Caco-2 (cell line): ENCODE measurements around the gene OPN1SW. TPM values are rescaled to one million over a fixed set of nuclear protein-coding genes. Genes with fewer than 3 reads are reported as not detected.

ENCODE experiments used
- BruUV-seq: library from RNA; stranded (reverse); fragments of 400-500 nt; replicated peaks from 2 replicates; lab custom pipeline; 2021; lab: Mats Ljungman, UMichigan
- CTCF ChIA-PET: fragments of 300-600 bp; sonication (Branson Sonifier 250); formaldehyde crosslinking; loops from one replicate; lab custom pipeline; 2022; ENCODE audit warnings: antibody characterized with exemption; lab: Charles Lee
- POLR2A ChIA-PET: fragments of 300-600 bp; sonication (Branson Sonifier 250); formaldehyde crosslinking; loops from one replicate; lab custom pipeline; 2022; ENCODE audit warnings: antibody characterized with exemption; lab: Charles Lee
- DNase-seq, 2 experiments: peaks; one replicate each; pipeline versions ENCODE4 v3.0.0 to v3.0.0-alpha.2; 2020 to 2022
- H3K27me3 ChIP-seq: replicated peaks from 2 replicates; pipeline ENCODE4 v1.6.0; 2011; ENCODE audit warnings: low read length; ENCODE audit not compliant: control insufficient read depth, insufficient read depth
- H3K36me3 ChIP-seq: 2 replicates; pipeline ENCODE4 v1.5.1; 2011; ENCODE audit warnings: low read length; ENCODE audit not compliant: control insufficient read depth, insufficient read depth
- H3K4me1 ChIP-seq: fragments of 250-450 bp; sonication (Bioruptor Pico); 2 replicates; pipeline ENCODE4 v1.5.1; 2020; ENCODE audit warnings: mild to moderate bottlenecking
- H3K4me3 ChIP-seq: 2 replicates; pipeline ENCODE4 v1.5.1; 2011; ENCODE audit warnings: low read depth, mild to moderate bottlenecking, control low read depth, low read length
- H3K9me3 ChIP-seq: fragments of 250-450 bp; sonication (Bioruptor Pico); 2 replicates; pipeline ENCODE4 v1.5.1; 2020; ENCODE audit warnings: mild to moderate bottlenecking, moderate library complexity
- H3K27ac Mint-ChIP-seq: one replicate; pipeline ENCODE4 v1.8.0; 2022; ENCODE audit warnings: mixed read lengths; ENCODE audit not compliant: unreplicated experiment
- H3K27me3 Mint-ChIP-seq: one replicate; pipeline ENCODE4 v1.8.0; 2022; ENCODE audit warnings: mixed read lengths; ENCODE audit not compliant: insufficient read depth, unreplicated experiment
- H3K36me3 Mint-ChIP-seq: one replicate; pipeline ENCODE4 v1.8.0; 2022; ENCODE audit warnings: mild to moderate bottlenecking, mixed read lengths; ENCODE audit not compliant: insufficient read depth, unreplicated experiment
- H3K4me1 Mint-ChIP-seq: one replicate; pipeline ENCODE4 v1.8.0; 2022; ENCODE audit warnings: low read depth, mixed read lengths; ENCODE audit not compliant: unreplicated experiment
- H3K4me3 Mint-ChIP-seq: one replicate; pipeline ENCODE4 v1.8.0; 2022; ENCODE audit warnings: mild to moderate bottlenecking, moderate library complexity, mixed read lengths; ENCODE audit not compliant: unreplicated experiment
- H3K9me3 Mint-ChIP-seq: one replicate; pipeline ENCODE4 v1.8.0; 2022; ENCODE audit warnings: mixed read lengths; ENCODE audit not compliant: unreplicated experiment
- intact Hi-C: fragments of 100-400 bp; cut with micrococcal nuclease; formaldehyde crosslinking; loops from one replicate; pipeline ENCODE4 v1.10.0; 2022; ENCODE audit not compliant: unreplicated experiment
- total RNA-seq: library from RNA; stranded (reverse); gene quantifications from 2 replicates; pipeline ENCODE4 v1.2.3, GENCODE V29; 2022
- TF ChIP-seq, protein P1 (sequence below), 2 experiments: fragments of 200-600 bp in 1 of 2; IDR thresholded peaks; 1 replicate in 1 of 2; 2 replicates in 1 of 2; pipeline versions ENCODE4 v1.5.1 to v1.8.0; 2011 to 2022; ENCODE audit warnings: antibody characterized with exemption in 1 of 2, control low read depth in 1 of 2, inconsistent platforms in 1 of 2, low read depth in 1 of 2, low read length in 1 of 2, mild to moderate bottlenecking in 1 of 2, moderate library complexity in 1 of 2; ENCODE audit not compliant: insufficient read depth in 1 of 2, severe bottlenecking in 1 of 2, unreplicated experiment in 1 of 2

Gene OPN1SW
- total RNA-seq, 1 experiment from 2014 or later, result not detected

DNA sequence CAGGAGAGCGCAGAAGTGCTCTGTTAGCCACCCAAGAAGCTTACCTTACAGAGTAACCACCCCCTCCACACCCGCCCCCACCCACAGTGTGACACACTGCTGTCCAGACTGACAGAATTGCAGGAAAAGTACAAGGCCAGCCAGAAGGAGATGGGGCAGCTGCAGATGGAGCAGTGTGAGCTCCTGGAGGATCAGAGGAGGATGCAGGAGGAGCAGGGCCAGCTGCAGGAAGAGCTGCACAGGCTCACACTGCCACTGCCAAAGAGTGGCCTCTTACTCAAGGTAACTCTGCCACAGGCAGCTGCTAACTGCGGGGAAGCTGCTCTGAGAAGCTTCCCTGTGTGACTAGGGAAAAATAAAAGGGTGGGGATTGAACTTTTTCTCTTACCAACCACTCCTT, 33.8 kb upstream of the OPN1SW start:
- no peak for DNase-seq
- Mint-ChIP-seq H3K36me3 (no peaks in the 10 kb centered on the region), H3K27me3 (peaks cover under 1% of the 10 kb centered on the region), H3K4me1 (no peaks in the 10 kb centered on the region), H3K4me3 (no peak overlapping the region), H3K9me3 (no peaks in the 10 kb centered on the region), H3K27ac (no peak overlapping the region)
- ChIA-PET CTCF (no interaction called here), POLR2A (no interaction called here)
- Histone ChIP-seq H3K4me1 (no peaks in the 10 kb centered on the region), H3K27me3 (no peaks in the 10 kb centered on the region), H3K9me3 (no peaks in the 10 kb centered on the region), H3K4me3 (no peak overlapping the region), H3K36me3 (no peaks in the 10 kb centered on the region)
- BruUV-seq, result no TSS peak
- intact Hi-C loops, result no loop called here
- TF ChIP-seq, protein P1, sequence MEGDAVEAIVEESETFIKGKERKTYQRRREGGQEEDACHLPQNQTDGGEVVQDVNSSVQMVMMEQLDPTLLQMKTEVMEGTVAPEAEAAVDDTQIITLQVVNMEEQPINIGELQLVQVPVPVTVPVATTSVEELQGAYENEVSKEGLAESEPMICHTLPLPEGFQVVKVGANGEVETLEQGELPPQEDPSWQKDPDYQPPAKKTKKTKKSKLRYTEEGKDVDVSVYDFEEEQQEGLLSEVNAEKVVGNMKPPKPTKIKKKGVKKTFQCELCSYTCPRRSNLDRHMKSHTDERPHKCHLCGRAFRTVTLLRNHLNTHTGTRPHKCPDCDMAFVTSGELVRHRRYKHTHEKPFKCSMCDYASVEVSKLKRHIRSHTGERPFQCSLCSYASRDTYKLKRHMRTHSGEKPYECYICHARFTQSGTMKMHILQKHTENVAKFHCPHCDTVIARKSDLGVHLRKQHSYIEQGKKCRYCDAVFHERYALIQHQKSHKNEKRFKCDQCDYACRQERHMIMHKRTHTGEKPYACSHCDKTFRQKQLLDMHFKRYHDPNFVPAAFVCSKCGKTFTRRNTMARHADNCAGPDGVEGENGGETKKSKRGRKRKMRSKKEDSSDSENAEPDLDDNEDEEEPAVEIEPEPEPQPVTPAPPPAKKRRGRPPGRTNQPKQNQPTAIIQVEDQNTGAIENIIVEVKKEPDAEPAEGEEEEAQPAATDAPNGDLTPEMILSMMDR (IDR thresholded peaks at IDR 0.05; ENCODE audit: insufficient read depth in 1 of 2, low read depth in 1 of 2, low read length in 1 of 2, severe bottlenecking in 1 of 2, unreplicated experiment in 1 of 2), result no peak

DNA sequence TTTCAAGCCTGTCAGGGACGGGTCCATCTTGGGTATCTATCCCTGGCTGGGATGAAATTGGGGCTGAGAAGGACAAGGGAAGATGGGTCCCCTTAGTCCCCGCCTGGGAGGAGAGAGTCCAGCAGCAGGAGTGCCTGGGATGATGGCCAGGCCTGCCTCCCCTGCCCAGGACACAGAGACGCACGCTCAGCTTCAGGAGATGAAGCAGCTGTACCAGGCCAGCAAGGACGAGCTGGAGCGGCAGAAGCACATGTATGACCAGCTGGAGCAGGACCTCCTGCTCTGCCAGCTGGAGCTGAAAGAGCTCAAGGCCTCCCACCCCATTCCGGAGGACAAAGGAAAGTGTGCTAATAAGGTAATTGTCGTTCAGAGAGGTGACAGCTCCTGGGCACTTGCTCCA, 31.6 kb upstream of the OPN1SW start:
- Mint-ChIP-seq H3K9me3 (no peaks in the 10 kb centered on the region), H3K27me3 (no peaks in the 10 kb centered on the region), H3K4me1 (no peaks in the 10 kb centered on the region), H3K4me3 (no peak overlapping the region), H3K27ac (no peak overlapping the region), H3K36me3 (no peaks in the 10 kb centered on the region)
- BruUV-seq, result no TSS peak
- H3K36me3 ChIP-seq, result no peaks in the 10 kb centered on the region
- TF ChIP-seq, protein P1 (IDR thresholded peaks at IDR 0.05; ENCODE audit: insufficient read depth in 1 of 2, low read depth in 1 of 2, low read length in 1 of 2, severe bottlenecking in 1 of 2, unreplicated experiment in 1 of 2), result no peak
- CTCF ChIA-PET, result no interaction called here
- H3K27me3 ChIP-seq, result no peaks in the 10 kb centered on the region
- intact Hi-C loops, result no loop called here
- POLR2A ChIA-PET, result interaction anchor here (0.6 kb wide), 1 partner anchor 337 kb away, joined by 3 read pairs; no protein-coding TSS in a partner anchor
- H3K4me3 ChIP-seq, result no peak overlapping the region
- DNase-seq, result no peak
- H3K9me3 ChIP-seq, result no peaks in the 10 kb centered on the region
- H3K4me1 ChIP-seq, result no peaks in the 10 kb centered on the region

DNA sequence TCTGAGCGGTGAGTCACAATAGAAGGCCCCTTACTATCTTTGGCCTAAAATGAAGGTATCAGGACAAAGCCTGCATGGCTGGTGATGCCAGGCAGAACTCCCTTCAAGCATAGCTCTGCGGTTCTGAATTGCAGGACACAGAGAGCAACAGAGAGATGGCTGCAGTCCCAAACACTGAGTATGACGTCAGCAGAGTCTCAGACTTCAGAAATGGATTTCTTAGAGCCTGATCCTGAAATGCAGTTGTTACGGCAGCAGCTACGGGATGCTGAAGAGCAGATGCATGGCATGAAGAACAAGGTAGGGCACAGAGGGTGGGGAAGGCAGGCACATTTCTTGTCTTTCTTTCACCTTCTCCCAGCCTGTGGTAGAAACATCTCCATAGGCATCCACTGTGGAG, 29.6 kb upstream of the OPN1SW start:
- Histone ChIP-seq H3K4me1 (peaks cover 5% of the 10 kb centered on the region; the same call in 1 of the 2 replicates), H3K27me3 (no peaks in the 10 kb centered on the region), H3K36me3 (no peaks in the 10 kb centered on the region), H3K4me3 (no peak overlapping the region), H3K9me3 (no peaks in the 10 kb centered on the region)
- no peak overlapping the region for H3K27ac Mint-ChIP-seq
- peaks cover 7% of the 10 kb centered on the region for H3K4me1 Mint-ChIP-seq
- intact Hi-C loops, result no loop called here
- H3K36me3 Mint-ChIP-seq, result no peaks in the 10 kb centered on the region
- H3K27me3 Mint-ChIP-seq, result no peaks in the 10 kb centered on the region
- no peaks in the 10 kb centered on the region for H3K9me3 Mint-ChIP-seq
- BruUV-seq, result no TSS peak
- CTCF ChIA-PET, result no interaction called here
- POLR2A ChIA-PET, result no interaction called here
- DNase-seq, result no peak
- no peak overlapping the region for H3K4me3 Mint-ChIP-seq
- TF ChIP-seq, protein P1 (IDR thresholded peaks at IDR 0.05; ENCODE audit: insufficient read depth in 1 of 2, low read depth in 1 of 2, low read length in 1 of 2, severe bottlenecking in 1 of 2, unreplicated experiment in 1 of 2), result no peak
